Fibroblast of lung (primary cell): ENCODE measurements around the gene RXFP3. TPM values are rescaled to one million over a fixed set of nuclear protein-coding genes. Genes with fewer than 3 reads are reported as not detected.
A peak's percentile ranks its signal among the peaks of the same experiment; 100 is the strongest.

Experiments
- DNase-seq, 2 donors: peaks; one replicate each; pipeline versions ENCODE4 v3.0.0 to v3.0.0-alpha.2; 2010; ENCODE audit warnings: low read depth in 2 of 2
- H2AFZ ChIP-seq: 2 replicates; pipeline ENCODE4 v1.5.1; 2012; ENCODE audit warnings: low read length, control low read depth, inconsistent platforms
- H3K27ac ChIP-seq: 2 replicates; pipeline ENCODE4 v1.5.1; 2011; ENCODE audit warnings: low read length, control low read depth; ENCODE audit not compliant: insufficient read depth
- H3K27me3 ChIP-seq: 2 replicates; pipeline ENCODE4 v1.5.1; 2011; ENCODE audit warnings: mild to moderate bottlenecking, low read length; ENCODE audit not compliant: control insufficient read depth, insufficient read depth
- H3K36me3 ChIP-seq: 2 replicates; pipeline ENCODE4 v1.5.1; 2011; ENCODE audit warnings: low read length; ENCODE audit not compliant: control insufficient read depth, insufficient read depth
- H3K4me1 ChIP-seq: 2 replicates; pipeline ENCODE4 v1.5.1; 2011; ENCODE audit warnings: low read length; ENCODE audit not compliant: control insufficient read depth, insufficient read depth; ENCODE audit errors: extremely low read depth
- H3K4me2 ChIP-seq: 2 replicates; pipeline ENCODE4 v1.5.1; 2011; ENCODE audit warnings: low read length, control low read depth; ENCODE audit not compliant: insufficient read depth; ENCODE audit errors: extremely low read depth
- H3K4me3 ChIP-seq, 4 experiments: fragments of 200-600 bp in 1 of 4; sonication (generic) in 1 of 4; replicated peaks in 1 of 4; 2 replicates each; pipeline ENCODE4 v1.5.1; 2011 to 2016; ENCODE audit warnings: low read length in 4 of 4, low read depth in 3 of 4, mild to moderate bottlenecking in 3 of 4, control low read depth in 2 of 4, inconsistent platforms in 1 of 4, mixed read lengths in 1 of 4; ENCODE audit not compliant: insufficient read depth in 1 of 4; ENCODE audit errors: control extremely low read depth in 1 of 4
- H3K79me2 ChIP-seq: 2 replicates; pipeline ENCODE4 v1.5.1; 2012; ENCODE audit warnings: mild to moderate bottlenecking, low read length, inconsistent platforms; ENCODE audit not compliant: control insufficient read depth, insufficient read depth
- H3K9ac ChIP-seq: 2 replicates; pipeline ENCODE4 v1.5.1; 2011; ENCODE audit warnings: mild to moderate bottlenecking, low read length, control low read depth; ENCODE audit not compliant: insufficient read depth
- H3K9me3 ChIP-seq: 2 replicates; pipeline ENCODE4 v1.5.1; 2012; ENCODE audit warnings: low read depth, low read length; ENCODE audit not compliant: control insufficient read depth, insufficient read depth
- H4K20me1 ChIP-seq: 2 replicates; pipeline ENCODE4 v1.5.1; 2011; ENCODE audit warnings: low read length; ENCODE audit not compliant: control insufficient read depth, insufficient read depth; ENCODE audit errors: extremely low read depth
- EZH2 ChIP-seq: IDR thresholded peaks from 2 replicates; pipeline ENCODE4 v1.5.1; 2012; ENCODE audit warnings: low read length, control low read depth, mild to moderate bottlenecking; ENCODE audit errors: missing control alignments
- polyA plus RNA-seq, 2 donors: library from polyadenylated mRNA; depleted of rRNA in 1 of 2; stranded (reverse) in 1 of 2; unstranded in 1 of 2; fragments of >200 nt; gene quantifications; 2 replicates each; pipeline ENCODE4 v1.2.1, GENCODE V29; 2011 to 2012; ENCODE audit warnings: missing spikeins in 1 of 2
- total RNA-seq: library from RNA; depleted of rRNA; stranded (reverse); fragments of >200 nt; gene quantifications from 2 replicates; pipeline ENCODE4 v1.2.1, GENCODE V29; 2014
- TF ChIP-seq, protein P1 (sequence below), 2 donors: IDR thresholded peaks in 1 of 2; conservative IDR thresholded peaks in 1 of 2; 1 replicate in 1 of 2; 2 replicates in 1 of 2; pipeline ENCODE4 v1.5.1; 2011 to 2012; ENCODE audit warnings: low read length in 2 of 2, control low read depth in 1 of 2, inconsistent platforms in 1 of 2, low read depth in 1 of 2, mild to moderate bottlenecking in 1 of 2

The RXFP3 gene
- total and polyA plus RNA-seq, 2 donors (not counting 1 experiment from before 2014, with no cell fraction given): not detected

DNA sequence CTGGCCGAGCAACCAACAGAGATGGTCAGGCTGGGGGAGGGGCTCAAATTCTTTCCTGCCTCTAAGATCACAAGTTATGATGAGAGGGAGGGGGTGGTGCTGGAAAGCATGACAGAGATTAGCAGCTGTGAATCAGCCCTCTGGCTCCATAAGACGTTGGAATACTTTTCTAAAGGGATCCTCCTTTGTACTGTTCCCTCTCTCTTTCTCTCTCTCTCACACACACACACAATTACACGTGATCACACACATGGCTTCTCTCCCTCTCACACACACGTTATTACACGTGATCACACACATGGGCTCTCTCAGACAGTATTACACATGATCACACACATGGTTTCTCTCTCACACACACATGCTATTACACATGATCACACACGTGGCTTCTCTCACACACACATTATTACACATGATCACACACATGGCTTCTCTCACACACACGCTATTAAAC, 48.5 kb downstream of the RXFP3 start, which contains the start of gene SLC45A2:
Gene SLC45A2, minus strand, starts transcription at position 23 of the 454 bp plus-strand sequence. CDS start 110 bp downstream, outside the sequence.
- H3K9me3 ChIP-seq: no peaks in the 10 kb centered on the region
- peak in 1 of 2 donors; percentile 55 for DNase-seq
- peaks cover 2% of the 10 kb centered on the region for H3K36me3 ChIP-seq
- no peak within 1 kb of the TSS for H3K4me2 ChIP-seq
- no peaks in the 10 kb centered on the region for H3K79me2 ChIP-seq
- H3K4me3 ChIP-seq: no peak within 1 kb of the TSS
- no peaks in the 10 kb centered on the region for H4K20me1 ChIP-seq
- no peak within 1 kb of the TSS for H3K9ac ChIP-seq
- TF ChIP-seq EZH2: no peak
- TF ChIP-seq, protein P1, sequence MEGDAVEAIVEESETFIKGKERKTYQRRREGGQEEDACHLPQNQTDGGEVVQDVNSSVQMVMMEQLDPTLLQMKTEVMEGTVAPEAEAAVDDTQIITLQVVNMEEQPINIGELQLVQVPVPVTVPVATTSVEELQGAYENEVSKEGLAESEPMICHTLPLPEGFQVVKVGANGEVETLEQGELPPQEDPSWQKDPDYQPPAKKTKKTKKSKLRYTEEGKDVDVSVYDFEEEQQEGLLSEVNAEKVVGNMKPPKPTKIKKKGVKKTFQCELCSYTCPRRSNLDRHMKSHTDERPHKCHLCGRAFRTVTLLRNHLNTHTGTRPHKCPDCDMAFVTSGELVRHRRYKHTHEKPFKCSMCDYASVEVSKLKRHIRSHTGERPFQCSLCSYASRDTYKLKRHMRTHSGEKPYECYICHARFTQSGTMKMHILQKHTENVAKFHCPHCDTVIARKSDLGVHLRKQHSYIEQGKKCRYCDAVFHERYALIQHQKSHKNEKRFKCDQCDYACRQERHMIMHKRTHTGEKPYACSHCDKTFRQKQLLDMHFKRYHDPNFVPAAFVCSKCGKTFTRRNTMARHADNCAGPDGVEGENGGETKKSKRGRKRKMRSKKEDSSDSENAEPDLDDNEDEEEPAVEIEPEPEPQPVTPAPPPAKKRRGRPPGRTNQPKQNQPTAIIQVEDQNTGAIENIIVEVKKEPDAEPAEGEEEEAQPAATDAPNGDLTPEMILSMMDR (conservative IDR thresholded peaks at IDR 0.05 in 1 of 2, IDR thresholded peaks at IDR 0.05 in 1 of 2; ENCODE audit: low read depth in 1 of 2, low read length in 2 of 2): no peak
- no peak within 1 kb of the TSS for H3K27ac ChIP-seq
- H3K4me1 ChIP-seq: no peaks in the 10 kb centered on the region
- no peaks in the 10 kb centered on the region for H3K27me3 ChIP-seq
- no peak within 1 kb of the TSS for H2AFZ ChIP-seq

DNA sequence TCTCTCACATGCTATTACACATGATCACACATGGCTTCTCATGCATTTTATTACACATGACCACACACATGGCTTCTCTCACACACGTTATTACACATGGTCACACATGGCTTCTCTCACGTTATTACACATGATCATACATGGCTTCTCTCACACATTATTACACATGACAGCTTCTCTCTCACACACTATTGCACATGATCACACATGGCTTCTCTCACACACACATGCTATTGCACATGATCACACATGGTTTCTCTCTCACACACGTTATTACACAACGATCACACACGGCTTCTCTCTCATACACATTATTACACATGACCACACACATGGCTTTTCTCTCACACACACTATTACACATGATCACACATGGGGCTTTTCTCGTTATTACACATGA, 49.3 kb downstream of the RXFP3 start:
- Histone ChIP-seq H3K27me3 (no peaks in the 10 kb centered on the region), H3K36me3 (peaks cover 2% of the 10 kb centered on the region), H3K9ac (no peak overlapping the region), H3K4me2 (no peak overlapping the region), H3K4me3 (no peak overlapping the region), H3K9me3 (no peaks in the 10 kb centered on the region), H4K20me1 (no peaks in the 10 kb centered on the region), H3K79me2 (no peaks in the 10 kb centered on the region), H3K27ac (no peak overlapping the region), H3K4me1 (no peaks in the 10 kb centered on the region), H2AFZ (no peak overlapping the region)
- no peak for DNase-seq
- no peak for TF ChIP-seq EZH2
- TF ChIP-seq, protein P1 (conservative IDR thresholded peaks at IDR 0.05 in 1 of 2, IDR thresholded peaks at IDR 0.05 in 1 of 2; ENCODE audit: low read depth in 1 of 2, low read length in 2 of 2): no peak

Other genes starting within 250 kb of the RXFP3 start
- gene ADAMTS12, start 44.4 kb upstream of the RXFP3 start, total RNA-seq: 6.4 and 10.7 TPM in 2 replicates
- gene ADAMTS12, start 44.4 kb upstream of the RXFP3 start, polyA plus RNA-seq: 35.9 and 44.8 TPM in 2 replicates
- gene SLC45A2, start 48.3 kb downstream of the RXFP3 start, total RNA-seq: under 0.01 TPM in 2 replicates
- gene SLC45A2, start 48.3 kb downstream of the RXFP3 start, polyA plus RNA-seq: 0.03 TPM in 1 of 2 replicates, not detected in the other
- gene AMACR, start 71.7 kb downstream of the RXFP3 start, total RNA-seq: 6.2 and 7.6 TPM in 2 replicates
- 13.4 and 14.2 TPM in 2 replicates for gene AMACR, start 71.7 kb downstream of the RXFP3 start, polyA plus RNA-seq
- 1.0 and 1.2 TPM in 2 replicates for gene C1QTNF3, start 106.8 kb downstream of the RXFP3 start, total RNA-seq
- 0.42 and 0.68 TPM in 2 replicates for gene C1QTNF3, start 106.8 kb downstream of the RXFP3 start, polyA plus RNA-seq